ENCODE results near the gene CPA5.

Gene CPA5

GRCh38 chr7:130398526-130399090, 54.0 kb downstream of the CPA5 start:
- no peak for DNase-seq

- no peak for DNase-seq
Measured at GRCh38 chr7:130400120-130400572, 55.5 kb downstream of the CPA5 start.

GRCh38 chr7:130401101-130401500, 56.5 kb downstream of the CPA5 start:
- DNase-seq = no peak

- DNase-seq = no peak
Measured at GRCh38 chr7:130401578-130401977, 57.0 kb downstream of the CPA5 start.

GRCh38 chr7:130405003-130405402, 60.4 kb downstream of the CPA5 start:
- DNase-seq = no peak

GRCh38 chr7:130409067-130409711, 64.6 kb downstream of the CPA5 start:
- no peak for DNase-seq

GRCh38 chr7:130409712-130410072, 65.1 kb downstream of the CPA5 start:
- no peak for DNase-seq

GRCh38 chr7:130410868-130411541, 66.4 kb downstream of the CPA5 start:
- DNase-seq = no peak

- no peak for DNase-seq
Measured at GRCh38 chr7:130413201-130413600, 68.6 kb downstream of the CPA5 start.

- DNase-seq = no peak
Measured at GRCh38 chr7:130415006-130415405, 70.4 kb downstream of the CPA5 start.

GRCh38 chr7:130417213-130417612, 72.6 kb downstream of the CPA5 start:
- no peak for DNase-seq

- DNase-seq = no peak
Measured at GRCh38 chr7:130418306-130418705, 73.7 kb downstream of the CPA5 start.
